Cardiac muscle cell (in vitro differentiated cells and primary cell): ENCODE data around the gene HACD3. TPM values are rescaled to one million over a fixed set of nuclear protein-coding genes. Genes with fewer than 3 reads are reported as not detected.

Source experiments
- DNase-seq, 2 donors: peaks; one replicate each; pipeline versions ENCODE4 v3.0.0 to v3.0.0-alpha.2; 2010 to 2017; ENCODE audit warnings: low read depth in 1 of 2, low spot score in 1 of 2
- H3K27ac ChIP-seq: fragments of 200-600 bp; sonication (generic); 2 replicates; pipeline ENCODE4 v1.5.1; 2016
- H3K27me3 ChIP-seq: fragments of 200-600 bp; sonication (generic); 2 replicates; pipeline ENCODE4 v1.6.0; 2016; ENCODE audit warnings: control low read depth
- H3K36me3 ChIP-seq: fragments of 200-600 bp; sonication (generic); 2 replicates; pipeline ENCODE4 v1.5.1; 2016; ENCODE audit warnings: control low read depth
- H3K4me1 ChIP-seq: fragments of 200-600 bp; sonication (generic); 2 replicates; pipeline ENCODE4 v1.8.1; 2017; ENCODE audit warnings: low read depth, mild to moderate bottlenecking, mixed run types
- H3K4me3 ChIP-seq: fragments of 200-600 bp; sonication (generic); 2 replicates; pipeline ENCODE4 v1.5.1; 2016; ENCODE audit warnings: mild to moderate bottlenecking
- H3K9me3 ChIP-seq: fragments of 200-600 bp; sonication (generic); 2 replicates; pipeline ENCODE4 v1.5.1; 2017; ENCODE audit warnings: low read depth, mild to moderate bottlenecking, control low read depth
- CTCF ChIP-seq: IDR thresholded peaks from 2 replicates; pipeline ENCODE4 v1.5.1; 2012; ENCODE audit warnings: low read depth, mild to moderate bottlenecking, low read length
- polyA plus RNA-seq: library from polyadenylated mRNA; unstranded; fragments of >200 nt; fragmentation: Nextera tagmentation; extraction: Ambion mirVana; gene quantifications from 2 replicates; pipeline ENCODE4 v1.2.1, GENCODE V29; 2016
- total RNA-seq: library from RNA; depleted of rRNA; stranded (reverse); fragments of >200 nt; gene quantifications from 2 replicates; pipeline ENCODE4 v1.2.3, GENCODE V29; 2016

The HACD3 gene
- total and polyA plus RNA-seq, 2 experiments from 2014 or later = 67.8 to 120 TPM

- DNase-seq = peak in 1 of 2 donors; percentile 19
- Histone ChIP-seq H3K9me3 (no peaks in the 10 kb centered on the region), H3K4me1 (peaks cover 9% of the 10 kb centered on the region), H3K27me3 (no peaks in the 10 kb centered on the region), H3K4me3 (no peak overlapping the region), H3K36me3 (peaks cover 62% of the 10 kb centered on the region), H3K27ac (peak overlapping the region; percentile 79)
- no peak for TF ChIP-seq CTCF
These were observed 46.4 kb downstream of the HACD3 start for GRCh38 chr15:65576664-65577063.

- no peaks in the 10 kb centered on the region for H3K27me3 ChIP-seq
- no peak overlapping the region for H3K4me3 ChIP-seq
- no peaks in the 10 kb centered on the region for H3K9me3 ChIP-seq
- H3K36me3 ChIP-seq = peaks cover 62% of the 10 kb centered on the region
- DNase-seq = peak in 1 of 2 donors; percentile 5
- peaks cover 9% of the 10 kb centered on the region for H3K4me1 ChIP-seq
- peak overlapping the region; percentile 47 for H3K27ac ChIP-seq
- no peak for TF ChIP-seq CTCF
These were observed 47.1 kb downstream of the HACD3 start for GRCh38 chr15:65577129-65577996.

DNA sequence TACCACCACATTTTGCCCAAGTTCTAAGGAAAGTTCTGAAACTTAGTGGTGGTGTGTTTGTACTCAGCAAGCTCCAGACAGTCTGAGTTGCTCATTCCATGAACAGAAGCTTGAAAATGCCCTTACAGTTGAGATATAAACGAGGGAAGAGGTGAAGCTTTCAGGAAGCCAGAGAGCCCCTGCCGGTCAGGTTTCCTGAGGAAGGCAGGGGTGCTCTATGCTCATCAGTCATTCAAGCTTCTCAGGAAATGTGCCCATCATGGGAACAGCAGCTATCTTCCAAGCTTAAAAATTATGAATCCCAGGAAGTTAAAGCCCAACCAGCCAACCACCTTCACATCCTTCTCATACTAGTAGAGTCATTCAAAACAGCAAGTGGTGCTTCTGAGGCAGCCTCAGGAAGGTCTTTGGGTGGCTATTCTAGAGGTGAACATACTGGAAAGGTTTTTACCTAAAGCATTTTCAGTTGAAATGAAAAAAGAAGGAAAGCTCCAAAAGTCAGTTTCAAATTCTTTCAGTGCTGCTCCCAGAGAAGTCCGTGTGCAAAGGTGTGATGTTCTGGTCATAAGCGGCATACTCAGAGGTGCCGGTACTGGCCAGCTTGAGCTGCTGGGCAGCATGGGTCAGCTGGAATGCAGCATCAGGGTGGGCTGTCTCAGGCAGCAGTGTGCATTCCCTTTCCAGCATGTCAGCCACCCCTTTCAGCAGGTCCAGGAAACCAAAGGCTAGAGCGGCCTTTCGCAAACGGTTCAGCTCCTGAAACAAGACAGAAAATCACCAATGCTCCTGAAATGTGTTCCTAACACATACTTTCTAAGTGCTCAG, 48.9 kb downstream of the HACD3 start:
- no peak for DNase-seq
- Histone ChIP-seq H3K4me1 (peaks cover 9% of the 10 kb centered on the region), H3K36me3 (peaks cover 65% of the 10 kb centered on the region), H3K27ac (peak overlapping the region; percentile 72), H3K9me3 (no peaks in the 10 kb centered on the region), H3K27me3 (no peaks in the 10 kb centered on the region), H3K4me3 (no peak overlapping the region)
- no peak for TF ChIP-seq CTCF

DNA sequence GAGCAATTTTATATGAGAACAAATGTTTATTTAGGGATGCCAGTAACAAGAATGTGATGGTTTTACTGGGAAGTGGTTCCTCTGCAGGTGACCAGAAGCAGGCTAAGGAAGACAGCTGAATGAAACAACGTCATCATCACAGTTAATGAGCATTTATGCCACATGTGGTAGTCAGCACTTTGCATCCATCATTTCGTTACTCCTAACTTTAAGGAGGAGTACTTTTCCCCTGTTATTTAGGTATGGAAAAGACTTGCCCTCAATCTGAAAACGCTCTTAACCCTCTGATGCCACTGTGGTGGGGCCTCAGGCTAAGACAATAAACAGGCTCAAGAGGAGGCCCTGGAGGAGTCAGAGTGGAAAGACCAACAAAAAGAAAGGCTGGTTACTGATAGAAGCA, 49.5 kb downstream of the HACD3 start:
- H3K9me3 ChIP-seq = no peaks in the 10 kb centered on the region
- no peak for DNase-seq
- H3K36me3 ChIP-seq = peaks cover 71% of the 10 kb centered on the region
- H3K27ac ChIP-seq = no peak overlapping the region
- peaks cover 9% of the 10 kb centered on the region for H3K4me1 ChIP-seq
- H3K27me3 ChIP-seq = no peaks in the 10 kb centered on the region
- no peak overlapping the region for H3K4me3 ChIP-seq
- TF ChIP-seq CTCF = no peak

GRCh38 chr15:65580287-65580686, 50.0 kb downstream of the HACD3 start:
- Histone ChIP-seq H3K4me3 (no peak overlapping the region), H3K27me3 (no peaks in the 10 kb centered on the region), H3K36me3 (peaks cover 72% of the 10 kb centered on the region), H3K4me1 (peaks cover 9% of the 10 kb centered on the region), H3K9me3 (no peaks in the 10 kb centered on the region), H3K27ac (peak overlapping the region; percentile 47)
- peak in 1 of 2 donors; percentile 34 for DNase-seq
- no peak for TF ChIP-seq CTCF
